GM12892 (cell line): ENCODE data around the gene NGFR.

Source experiments
- POLR2A ChIP-seq: IDR thresholded peaks from 2 replicates; pipeline ENCODE4 v1.6.1; 2011; ENCODE audit warnings: low read depth, low read length, control low read depth
- POLR2AphosphoS5 ChIP-seq: IDR thresholded peaks from 2 replicates; pipeline ENCODE4 v1.6.1; 2011; ENCODE audit warnings: low read depth, low read length, control low read depth

DNA sequence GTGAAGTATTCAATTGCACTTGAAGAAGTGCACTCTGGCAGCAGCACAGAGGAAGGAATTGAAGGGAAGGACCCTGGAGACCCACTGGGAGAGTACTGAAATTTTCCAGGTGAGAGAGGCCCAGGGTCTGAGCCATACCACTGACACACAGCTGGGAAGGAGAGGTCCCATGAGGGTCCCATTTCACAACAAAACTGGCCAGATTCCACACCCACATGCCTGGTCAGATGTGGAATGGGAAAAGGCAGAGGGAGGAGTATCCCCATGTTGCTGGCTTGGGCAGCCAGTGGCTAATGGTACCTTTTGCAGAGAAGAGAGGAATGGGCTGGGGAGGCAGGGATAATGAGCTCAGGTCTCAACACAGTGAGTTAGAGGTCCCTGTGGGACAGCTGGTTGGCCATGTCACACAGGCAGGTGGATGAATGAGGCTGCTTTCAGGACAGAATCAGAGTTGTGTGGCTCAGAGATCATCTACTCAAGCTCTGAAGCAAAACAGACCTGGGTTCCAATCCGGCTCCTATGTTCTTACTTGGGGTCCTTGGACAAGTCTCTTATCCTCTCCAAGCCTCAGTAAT lies 26.2 kb upstream of the NGFR start:
- TF ChIP-seq POLR2AphosphoS5 (no peak), POLR2A (no peak)
